Endodermal cell (in vitro differentiated cells): Measurements from ENCODE around the gene NPLOC4. TPM values are rescaled to one million over a fixed set of nuclear protein-coding genes. Genes with fewer than 3 reads are reported as not detected.

Experiments
- DNase-seq: peaks from one replicate; pipeline ENCODE4 v3.0.0-alpha.2; 2017
- H3K27ac ChIP-seq: 2 replicates; pipeline ENCODE4 v1.5.1; 2013; ENCODE audit warnings: mild to moderate bottlenecking, low read depth, low read length, moderate library complexity
- H3K27me3 ChIP-seq: 2 replicates; pipeline ENCODE4 v1.6.1; 2013; ENCODE audit warnings: mild to moderate bottlenecking, low read length, moderate library complexity; ENCODE audit not compliant: insufficient read depth, control insufficient read depth, poor library complexity, severe bottlenecking
- H3K36me3 ChIP-seq: 2 replicates; pipeline ENCODE4 v1.7.0; 2013; ENCODE audit warnings: mild to moderate bottlenecking, low read length, moderate library complexity; ENCODE audit not compliant: control insufficient read depth, insufficient read depth
- H3K4me1 ChIP-seq: one replicate; pipeline ENCODE4 v1.7.0; 2013; ENCODE audit warnings: low read length; ENCODE audit not compliant: control insufficient read depth, insufficient read depth
- H3K4me3 ChIP-seq: 2 replicates; pipeline ENCODE4 v1.5.1; 2013; ENCODE audit warnings: mild to moderate bottlenecking, low read length, moderate library complexity
- H3K9ac ChIP-seq: 2 replicates; pipeline ENCODE4 v1.6.1; 2013; ENCODE audit warnings: mild to moderate bottlenecking, low read length, moderate library complexity; ENCODE audit not compliant: poor library complexity, severe bottlenecking; ENCODE audit errors: extremely low read depth
- H3K9me3 ChIP-seq: 2 replicates; pipeline ENCODE4 v1.6.1; 2013; ENCODE audit warnings: mild to moderate bottlenecking, low read length, moderate library complexity; ENCODE audit not compliant: control insufficient read depth
- H3K27ac Mint-ChIP-seq: 2 replicates; pipeline ENCODE4 v1.8.0; 2020; ENCODE audit warnings: mixed read lengths
- H3K27me3 Mint-ChIP-seq: 2 replicates; pipeline ENCODE4 v1.8.0; 2021; ENCODE audit warnings: mild to moderate bottlenecking, mixed read lengths; ENCODE audit not compliant: insufficient read depth
- H3K36me3 Mint-ChIP-seq: 2 replicates; pipeline ENCODE4 v1.8.0; 2020; ENCODE audit warnings: low read depth, mixed read lengths
- H3K4me1 Mint-ChIP-seq: 2 replicates; pipeline ENCODE4 v1.8.0; 2020; ENCODE audit warnings: mixed read lengths
- H3K4me3 Mint-ChIP-seq: 2 replicates; pipeline ENCODE4 v1.8.0; 2020; ENCODE audit warnings: mild to moderate bottlenecking, moderate library complexity, mixed read lengths
- H3K9me3 Mint-ChIP-seq: 2 replicates; pipeline ENCODE4 v1.8.0; 2020; ENCODE audit warnings: mild to moderate bottlenecking, mixed read lengths
- WGBS, 2 experiments: methylation state at CpG; one replicate each; pipeline versions ENCODE4 v1.1.5 to v1.1.7; 2013; ENCODE audit warnings: missing lambda C conversion rate in 2 of 2, mixed read lengths in 1 of 2; ENCODE audit not compliant: insufficient coverage in 1 of 2, insufficient read length in 1 of 2; 5-methylcytosine and 5-hydroxymethylcytosine counted together
- long read RNA-seq, 4 experiments: library from polyadenylated mRNA in 2 of 4; library from RNA in 1 of 4; library from capped mRNA in 1 of 4; stranded (forward) in 3 of 4; unstranded in 1 of 4; transcript quantifications; one replicate each; pipeline ENCODE4 v2.0.0, GENCODE V29; 2020 to 2021; ENCODE audit warnings: inconsistent platforms in 1 of 4
- polyA plus RNA-seq, 2 experiments: library from polyadenylated mRNA; stranded (reverse); fragments of 50-300 nt; gene quantifications; one replicate each; pipeline ENCODE4 v1.2.3, GENCODE V29; 2013
- total RNA-seq, 2 donors: library from RNA; stranded (reverse); fragmentation: NEBNext Ultra II Directional in 1 of 2; extraction: Animal tissue kit (Norgen Biotek cat#: 25700) in 1 of 2; gene quantifications; 2 replicates in 1 of 2; 3 replicates in 1 of 2; pipeline ENCODE4 v1.2.1, GENCODE V29; 2021
- TF ChIP-seq, protein P1 (sequence below): fragments of 200-600 bp; sonication (generic); conservative IDR thresholded peaks from 2 replicates; pipeline ENCODE4 v1.5.0; 2021; ENCODE audit warnings: antibody characterized with exemption, mild to moderate bottlenecking

NPLOC4 gene
- 100 to 1,000 TPM; 113 to 118 TPM for total RNA-seq
- 54.9 TPM for polyA plus RNA-seq (2013, experiment 1 of 2)
- polyA plus RNA-seq (2013, experiment 2 of 2): 52.0 TPM
- long read RNA-seq, experiment 1, full-length matches to known transcripts: 9 of 32 reads
- long read RNA-seq, experiment 1, partial matches to known transcripts: 3 of 32 reads
- long read RNA-seq, experiment 1, other reads (novel, unspliced or antisense): 20 of 32 reads
- long read RNA-seq, experiment 2, full-length matches to known transcripts: 259 of 335 reads
- long read RNA-seq, experiment 2, partial matches to known transcripts: 18 of 335 reads
- long read RNA-seq, experiment 2, other reads (novel, unspliced or antisense): 58 of 335 reads
- long read RNA-seq, experiment 3, partial matches to known transcripts: 10 of 30 reads
- long read RNA-seq, experiment 3, other reads (novel, unspliced or antisense): 20 of 30 reads
- long read RNA-seq, experiment 4, partial matches to known transcripts: 2 of 3 reads
- long read RNA-seq, experiment 4, other reads (novel, unspliced or antisense): 1 of 3 reads

GRCh38 chr17:81636505-81637288 lies at the start of gene NPLOC4, which contains the start of gene TSPAN10:
NPLOC4 (minus strand) TSS chr17:81637112; CDS start chr17:81636930, 182 bp downstream.
TSPAN10 (plus strand) TSS chr17:81637196; CDS start chr17:81642413, 5,217 bp downstream.
- TF ChIP-seq, protein P1, sequence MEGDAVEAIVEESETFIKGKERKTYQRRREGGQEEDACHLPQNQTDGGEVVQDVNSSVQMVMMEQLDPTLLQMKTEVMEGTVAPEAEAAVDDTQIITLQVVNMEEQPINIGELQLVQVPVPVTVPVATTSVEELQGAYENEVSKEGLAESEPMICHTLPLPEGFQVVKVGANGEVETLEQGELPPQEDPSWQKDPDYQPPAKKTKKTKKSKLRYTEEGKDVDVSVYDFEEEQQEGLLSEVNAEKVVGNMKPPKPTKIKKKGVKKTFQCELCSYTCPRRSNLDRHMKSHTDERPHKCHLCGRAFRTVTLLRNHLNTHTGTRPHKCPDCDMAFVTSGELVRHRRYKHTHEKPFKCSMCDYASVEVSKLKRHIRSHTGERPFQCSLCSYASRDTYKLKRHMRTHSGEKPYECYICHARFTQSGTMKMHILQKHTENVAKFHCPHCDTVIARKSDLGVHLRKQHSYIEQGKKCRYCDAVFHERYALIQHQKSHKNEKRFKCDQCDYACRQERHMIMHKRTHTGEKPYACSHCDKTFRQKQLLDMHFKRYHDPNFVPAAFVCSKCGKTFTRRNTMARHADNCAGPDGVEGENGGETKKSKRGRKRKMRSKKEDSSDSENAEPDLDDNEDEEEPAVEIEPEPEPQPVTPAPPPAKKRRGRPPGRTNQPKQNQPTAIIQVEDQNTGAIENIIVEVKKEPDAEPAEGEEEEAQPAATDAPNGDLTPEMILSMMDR: no peak
- Mint-ChIP-seq H3K4me3 (peak within 1 kb of the TSS; percentile 88), H3K36me3 (peaks cover 17% of the 10 kb centered on the region), H3K27me3 (no peaks in the 10 kb centered on the region), H3K9me3 (no peaks in the 10 kb centered on the region), H3K27ac (peak within 1 kb of the TSS; percentile 99), H3K4me1 (peaks cover 5% of the 10 kb centered on the region)
- H3K9me3 ChIP-seq: no peaks in the 10 kb centered on the region
- H3K9ac ChIP-seq: peak within 1 kb of the TSS; percentile 92
- peak within 1 kb of the TSS; percentile 99 for H3K4me3 ChIP-seq
- H3K36me3 ChIP-seq: peaks cover 16% of the 10 kb centered on the region
- no peaks in the 10 kb centered on the region for H3K27me3 ChIP-seq
- peak within 1 kb of the TSS; percentile 83 for H3K27ac ChIP-seq
- no peaks in the 10 kb centered on the region for H3K4me1 ChIP-seq
- 0% methylated on average over 38 to 77 of the region's 77 CpGs for WGBS, 2 experiments
- peak; percentile 98 for DNase-seq

- DNase-seq: no peak
- no peaks in the 10 kb centered on the region for H3K27me3 ChIP-seq
- peaks cover 5% of the 10 kb centered on the region for H3K4me1 ChIP-seq
- Mint-ChIP-seq H3K36me3 (peaks cover 40% of the 10 kb centered on the region), H3K4me3 (no peak overlapping the region), H3K27me3 (no peaks in the 10 kb centered on the region), H3K27ac (peak overlapping the region; percentile 52), H3K9me3 (no peaks in the 10 kb centered on the region), H3K4me1 (peaks cover 14% of the 10 kb centered on the region)
- WGBS, 2 experiments: 87 to 95% methylated on average over 3 to 20 of the region's 20 CpGs
- H3K9ac ChIP-seq: no peak overlapping the region
- TF ChIP-seq, protein P1: no peak
- H3K9me3 ChIP-seq: no peaks in the 10 kb centered on the region
- no peak overlapping the region for H3K4me3 ChIP-seq
- peaks cover 57% of the 10 kb centered on the region for H3K36me3 ChIP-seq
- no peak overlapping the region for H3K27ac ChIP-seq
Measured at GRCh38 chr17:81686614-81687013, 49.7 kb upstream of the NPLOC4 start.

- Histone ChIP-seq H3K27ac (no peak overlapping the region), H3K27me3 (no peaks in the 10 kb centered on the region), H3K36me3 (peaks cover 49% of the 10 kb centered on the region), H3K9me3 (no peaks in the 10 kb centered on the region), H3K9ac (peak overlapping the region; percentile 91), H3K4me3 (peak overlapping the region; percentile 85), H3K4me1 (peaks cover 5% of the 10 kb centered on the region)
- Mint-ChIP-seq H3K9me3 (no peaks in the 10 kb centered on the region), H3K27me3 (no peaks in the 10 kb centered on the region), H3K27ac (peak overlapping the region; percentile 85), H3K4me1 (peaks cover 14% of the 10 kb centered on the region), H3K4me3 (peak overlapping the region; percentile 85), H3K36me3 (peaks cover 38% of the 10 kb centered on the region)
- 88 to 89% methylated on average over 12 of the region's 12 CpGs for WGBS, 2 experiments
- DNase-seq: peak; percentile 52
- TF ChIP-seq, protein P1: no peak
Measured at GRCh38 chr17:81685108-81685507, 48.2 kb upstream of the NPLOC4 start.
